ENCODE data around the gene TSSK6.
"Not testable (repeated sequence)": the region's sequence is repeated elsewhere in the genome, so short reads cannot be mapped to it uniquely, and the experiment has no call there.

Gene TSSK6

GRCh38 chr19:19488875-19489690 lies 26.3 kb downstream of the TSSK6 start:
- peak; percentile 50 to 73 for DNase-seq (ENCODE audit: low read depth in 2 of 2, low spot score in 1 of 2)

GRCh38 chr19:19487950-19488874 lies 27.1 kb downstream of the TSSK6 start:
- no peak for DNase-seq (ENCODE audit: low read depth in 2 of 2, low spot score in 1 of 2)

GRCh38 chr19:19487077-19487949 lies 28.0 kb downstream of the TSSK6 start:
- no peak for DNase-seq (ENCODE audit: low read depth in 2 of 2, low spot score in 1 of 2)

- no peak for DNase-seq (ENCODE audit: low read depth in 2 of 2, low spot score in 1 of 2)
Observed at GRCh38 chr19:19486343-19487076, 28.8 kb downstream of the TSSK6 start.

- DNase-seq (ENCODE audit: low read depth in 2 of 2, low spot score in 1 of 2), result no peak
Observed at GRCh38 chr19:19485998-19486290, 29.4 kb downstream of the TSSK6 start.

- DNase-seq (ENCODE audit: low read depth in 2 of 2, low spot score in 1 of 2), result no peak
Observed at GRCh38 chr19:19485161-19485997, 30.0 kb downstream of the TSSK6 start.

GRCh38 chr19:19482809-19483596 lies 32.3 kb downstream of the TSSK6 start:
- DNase-seq (ENCODE audit: low read depth in 2 of 2, low spot score in 1 of 2), result no peak

- no peak for DNase-seq (ENCODE audit: low read depth in 2 of 2, low spot score in 1 of 2)
Observed at GRCh38 chr19:19480688-19481087, 34.7 kb downstream of the TSSK6 start.

- no peak for DNase-seq (ENCODE audit: low read depth in 2 of 2, low spot score in 1 of 2)
Observed at GRCh38 chr19:19477705-19478383, 37.5 kb downstream of the TSSK6 start.

GRCh38 chr19:19475849-19476828 lies 39.2 kb downstream of the TSSK6 start:
- no peak for DNase-seq (ENCODE audit: low read depth in 2 of 2, low spot score in 1 of 2)

- DNase-seq (ENCODE audit: low read depth in 2 of 2, low spot score in 1 of 2), result no peak
Observed at GRCh38 chr19:19475015-19475765, 40.2 kb downstream of the TSSK6 start.

GRCh38 chr19:19472106-19472505 lies 43.2 kb downstream of the TSSK6 start:
- DNase-seq (ENCODE audit: low read depth in 2 of 2, low spot score in 1 of 2), result not testable (repeated sequence)

- no peak for DNase-seq (ENCODE audit: low read depth in 2 of 2, low spot score in 1 of 2)
Observed at GRCh38 chr19:19471682-19472081, 43.7 kb downstream of the TSSK6 start.

GRCh38 chr19:19470579-19470978 lies 44.8 kb downstream of the TSSK6 start:
- DNase-seq (ENCODE audit: low read depth in 2 of 2, low spot score in 1 of 2), result no peak

GRCh38 chr19:19468424-19469050 lies 46.8 kb downstream of the TSSK6 start:
- DNase-seq (ENCODE audit: low read depth in 2 of 2, low spot score in 1 of 2), result no peak

- no peak for DNase-seq (ENCODE audit: low read depth in 2 of 2, low spot score in 1 of 2)
Observed at GRCh38 chr19:19466201-19466600, 49.1 kb downstream of the TSSK6 start.

Measured in stimulated activated CD8-positive, alpha-beta memory T cell treated with anti-CD3 and anti-CD28 coated beads, Interleukin-4, amount 100 ng/mL, for 1 hour (primary cell).